HL-60/S4 treated with retinoic acid at 250 ng/mL for 4 days and 3 days (cell line): ENCODE results near the gene LUZP2.

ENCODE experiments used
- in situ Hi-C: fragments of 300-500 bp; cut with MboI; formaldehyde crosslinking; loops from 2 replicates; pipeline ENCODE4 v1.7.0; 2022; ENCODE audit warnings: low sequenced_read_pairs

The LUZP2 gene

GRCh38 chr11:24805671-24806070 lies 308.8 kb downstream of the LUZP2 start:
- in situ Hi-C loops = no loop called here

- in situ Hi-C loops = no loop called here
These were observed 311.3 kb downstream of the LUZP2 start for GRCh38 chr11:24808173-24808572.

GRCh38 chr11:24819006-24819405 lies 322.2 kb downstream of the LUZP2 start:
- in situ Hi-C loops = no loop called here

- in situ Hi-C loops = no loop called here
These were observed 323.1 kb downstream of the LUZP2 start for GRCh38 chr11:24819863-24820434.

GRCh38 chr11:24820541-24820940 lies 323.7 kb downstream of the LUZP2 start:
- in situ Hi-C loops = no loop called here

GRCh38 chr11:24828938-24829605 lies 332.2 kb downstream of the LUZP2 start:
- in situ Hi-C loops = no loop called here

GRCh38 chr11:24833573-24833972 lies 336.7 kb downstream of the LUZP2 start:
- in situ Hi-C loops = no loop called here

GRCh38 chr11:24837112-24837511 lies 340.3 kb downstream of the LUZP2 start:
- in situ Hi-C loops = no loop called here

- in situ Hi-C loops = no loop called here
These were observed 345.5 kb downstream of the LUZP2 start for GRCh38 chr11:24842308-24842707.

- in situ Hi-C loops = no loop called here
These were observed 347.6 kb downstream of the LUZP2 start for GRCh38 chr11:24844406-24844805.

GRCh38 chr11:24848857-24849256 lies 352.0 kb downstream of the LUZP2 start:
- in situ Hi-C loops = no loop called here

- in situ Hi-C loops = no loop called here
These were observed 359.1 kb downstream of the LUZP2 start for GRCh38 chr11:24855951-24856350.

- in situ Hi-C loops = no loop called here
These were observed 363.0 kb downstream of the LUZP2 start for GRCh38 chr11:24859801-24860300.

GRCh38 chr11:24861440-24861839 lies 364.6 kb downstream of the LUZP2 start:
- in situ Hi-C loops = no loop called here

GRCh38 chr11:24866743-24867142 lies 369.9 kb downstream of the LUZP2 start:
- in situ Hi-C loops = no loop called here

- in situ Hi-C loops = no loop called here
These were observed 373.2 kb downstream of the LUZP2 start for GRCh38 chr11:24870048-24870447.

GRCh38 chr11:24872186-24872585 lies 375.3 kb downstream of the LUZP2 start:
- in situ Hi-C loops = no loop called here

- in situ Hi-C loops = no loop called here
These were observed 375.9 kb downstream of the LUZP2 start for GRCh38 chr11:24872651-24873311.

- in situ Hi-C loops = no loop called here
These were observed 384.1 kb downstream of the LUZP2 start for GRCh38 chr11:24880962-24881361.

GRCh38 chr11:24885580-24886173 lies 388.8 kb downstream of the LUZP2 start:
- in situ Hi-C loops = no loop called here

- in situ Hi-C loops = no loop called here
These were observed 390.2 kb downstream of the LUZP2 start for GRCh38 chr11:24886880-24887619.
